Fibroblast of skin of back (primary cell): ENCODE measurements around the gene UGT2B11.
"Not testable (repeated sequence)": the region's sequence is repeated elsewhere in the genome, so short reads cannot be mapped to it uniquely, and the experiment has no call there.

Source experiments
- DNase-seq: peaks from one replicate; pipeline ENCODE4 v3.0.0-alpha.2; 2013

UGT2B11 gene

DNA sequence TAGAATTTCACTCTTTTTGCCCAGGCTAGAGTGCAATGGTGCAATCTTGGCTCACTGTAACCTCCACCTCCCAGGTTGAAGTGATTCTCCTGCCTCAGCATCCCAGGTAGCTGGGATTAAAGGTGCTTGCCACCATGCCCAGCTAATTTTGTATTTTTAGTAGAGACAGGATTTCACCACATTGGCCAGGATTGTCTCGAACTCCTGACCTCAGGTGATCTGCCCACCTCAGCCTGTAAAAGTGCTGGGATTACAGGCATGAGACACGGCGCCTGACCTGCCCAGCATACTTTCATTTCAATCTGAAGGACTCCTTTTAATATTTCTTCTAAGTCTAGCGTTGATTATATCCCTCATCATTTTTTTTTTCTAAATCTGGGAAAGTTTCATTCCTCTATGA lies 45.4 kb downstream of the UGT2B11 start:
- not testable (repeated sequence) for DNase-seq

DNA sequence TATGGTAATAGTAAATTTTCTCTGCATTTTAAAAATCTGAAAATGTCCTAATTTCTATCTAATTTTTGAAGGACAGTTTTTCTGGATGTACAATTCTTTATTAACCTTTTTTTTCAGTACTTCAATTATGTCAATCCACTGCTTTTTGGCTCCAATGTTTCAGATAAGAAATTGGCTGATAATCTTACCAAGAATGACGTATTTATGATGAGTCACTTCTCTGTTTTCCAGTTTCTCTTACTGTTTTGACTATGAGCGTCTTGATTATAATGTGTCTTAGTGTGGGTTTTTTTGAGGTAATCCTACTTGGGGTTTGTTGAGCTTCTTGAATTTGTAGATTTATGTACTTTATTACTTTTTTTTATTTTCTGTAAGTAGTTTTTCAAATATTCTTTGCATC lies 47.2 kb downstream of the UGT2B11 start:
- peak; percentile 1 for DNase-seq

DNA sequence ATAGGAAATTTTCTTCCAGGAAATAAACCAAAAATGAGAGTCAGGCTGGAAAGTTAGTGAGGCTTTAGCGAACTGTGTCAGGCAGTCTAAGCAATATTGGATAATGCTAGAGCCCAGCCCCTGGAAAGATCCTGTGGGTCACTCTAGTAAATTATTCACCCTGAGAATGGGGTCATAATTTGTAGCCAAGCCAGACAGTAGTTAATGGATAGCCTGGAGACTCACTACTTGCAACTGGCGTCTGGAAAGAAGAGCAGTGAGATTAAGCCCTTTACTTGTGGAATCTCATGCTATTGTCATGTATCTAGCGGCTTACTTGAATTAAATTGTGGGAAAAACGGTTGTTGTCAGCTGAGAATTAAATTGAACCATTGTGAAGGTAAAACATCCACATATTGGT lies 48.2 kb downstream of the UGT2B11 start:
- not testable (repeated sequence) for DNase-seq

DNA sequence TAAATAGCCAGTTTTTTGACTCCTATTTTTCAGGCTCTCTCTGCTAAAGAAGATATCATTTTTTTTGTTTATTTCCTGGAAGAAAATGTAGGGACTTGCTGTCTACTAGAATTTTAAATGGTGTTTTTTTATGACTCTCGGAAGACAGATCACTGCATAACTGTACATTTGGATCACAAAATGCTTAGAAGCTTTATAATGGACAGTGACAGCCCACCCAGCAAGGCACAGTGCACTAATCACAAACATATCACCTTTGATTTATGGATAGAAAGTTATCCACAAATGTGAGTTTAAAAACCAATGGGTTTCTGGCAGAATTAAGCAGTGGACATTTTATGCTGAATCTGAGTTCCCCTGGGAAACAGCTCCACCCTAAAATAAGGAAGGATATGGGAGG lies 48.8 kb downstream of the UGT2B11 start:
- DNase-seq: not testable (repeated sequence)

DNA sequence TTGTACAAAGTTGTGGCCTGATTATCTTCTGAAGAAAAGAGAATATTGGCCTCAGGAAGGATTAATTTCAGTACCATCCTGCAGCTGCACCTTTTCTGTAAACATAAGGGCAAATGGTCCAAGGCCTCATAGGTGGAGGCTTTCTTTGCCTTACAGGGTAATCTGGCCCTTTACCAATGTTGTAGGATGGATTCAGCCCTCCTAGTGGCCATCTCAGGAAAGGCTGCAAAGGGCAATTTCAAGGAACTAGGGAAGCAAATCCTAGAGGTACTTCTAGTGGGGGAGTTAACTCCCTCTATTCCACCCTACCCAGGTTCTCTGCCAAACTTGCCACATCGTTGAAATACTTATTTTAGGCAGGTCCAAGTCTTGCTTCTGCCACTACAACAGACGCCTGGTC lies 57.6 kb downstream of the UGT2B11 start:
- no peak for DNase-seq

DNA sequence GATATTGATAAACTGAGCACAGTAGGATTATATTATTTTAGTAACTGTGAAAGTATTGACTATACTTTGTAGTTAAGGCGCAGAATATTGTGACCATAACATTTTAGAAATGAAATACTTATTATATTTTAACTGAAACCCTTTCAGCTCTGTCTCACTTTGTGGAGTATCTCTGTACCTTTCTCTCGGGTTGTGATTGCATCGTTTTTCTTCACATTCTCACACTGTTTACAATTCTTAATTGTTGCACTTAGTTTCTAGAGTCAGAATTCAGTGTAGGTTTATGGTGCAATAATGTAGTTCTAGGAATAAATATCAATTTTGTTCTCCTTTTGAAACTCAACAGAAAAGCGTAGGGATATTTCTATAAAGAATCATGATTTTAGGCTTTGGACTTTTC lies 60.5 kb downstream of the UGT2B11 start:
- DNase-seq: no peak
